GM18505 (cell line): Measurements from ENCODE around the gene ORM1.
"Not testable (repeated sequence)": the region's sequence is repeated elsewhere in the genome, so short reads cannot be mapped to it uniquely, and the experiment has no call there.

ENCODE experiments used
- ATAC-seq: cut with Tn5 transposase; IDR thresholded peaks from one replicate; pipeline ENCODE4 v1.9.1; 2021; ENCODE audit not compliant: unreplicated experiment
- POLR2A ChIP-seq: IDR thresholded peaks from 4 replicates; pipeline ENCODE4 v1.6.1; 2011; ENCODE audit warnings: borderline replicate concordance; ENCODE audit not compliant: insufficient read depth, insufficient read length; ENCODE audit errors: extremely low read depth

ORM1 gene

DNA sequence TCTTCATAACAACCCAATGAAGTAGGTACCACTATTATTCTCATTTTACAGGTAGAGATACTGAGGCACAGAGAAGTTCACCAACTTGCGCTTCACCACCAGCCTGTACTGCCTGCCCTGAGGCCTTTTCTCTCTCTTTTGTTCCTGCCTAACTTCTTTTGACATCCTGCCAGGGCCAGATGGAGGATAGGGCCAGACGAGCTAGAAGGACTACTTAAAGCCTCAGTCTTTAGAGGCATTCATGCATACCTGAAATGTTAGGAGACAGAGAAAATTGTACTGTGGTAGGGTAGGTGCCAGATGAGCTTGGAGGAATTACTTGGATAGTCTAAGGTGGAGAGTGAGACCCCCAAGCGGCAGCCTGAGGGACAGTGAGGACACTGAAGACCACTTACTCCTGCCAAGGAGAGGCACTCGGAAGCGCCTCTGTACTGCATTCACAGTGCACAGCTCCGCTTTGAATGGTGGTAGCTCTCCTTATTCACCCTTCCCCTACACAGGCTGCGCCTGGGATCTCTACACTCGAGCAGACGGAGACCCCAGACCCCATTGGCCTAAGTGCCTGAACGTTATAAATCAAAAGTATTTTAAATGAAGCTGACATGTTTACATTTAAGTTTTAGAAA lies 6.2 kb upstream of the ORM1 start:
- ATAC-seq: no peak
- no peak for TF ChIP-seq POLR2A

GRCh38 chr9:114317665-114318357 lies 5.1 kb upstream of the ORM1 start:
- no peak for TF ChIP-seq POLR2A
- no peak for ATAC-seq

- ATAC-seq: no peak
- no peak for TF ChIP-seq POLR2A
Measured at GRCh38 chr9:114318416-114318815, 4.5 kb upstream of the ORM1 start.

DNA sequence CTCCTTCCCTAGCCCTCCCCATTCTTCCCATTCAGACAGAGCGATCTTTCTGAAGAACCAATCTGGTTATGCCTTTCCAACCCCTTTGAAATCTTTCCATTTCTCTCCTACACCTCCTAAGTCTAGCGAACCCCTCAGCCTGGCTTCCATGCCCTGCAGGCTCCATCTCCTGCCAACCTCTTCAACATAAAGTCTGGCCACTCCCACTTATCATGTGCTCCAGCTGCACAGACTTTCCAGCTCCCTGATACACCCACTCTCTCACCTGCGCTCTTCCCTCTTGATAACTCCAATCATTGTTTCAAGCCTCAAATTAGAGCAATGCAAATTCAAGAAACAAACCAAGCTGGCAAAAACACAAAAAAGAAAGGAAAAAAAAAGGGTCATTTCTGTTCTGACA lies 3.8 kb upstream of the ORM1 start:
- TF ChIP-seq POLR2A: no peak

GRCh38 chr9:114320710-114321109 lies 2.2 kb upstream of the ORM1 start:
- ATAC-seq: not testable (repeated sequence)

More for the DNA sequence above, 3.8 kb upstream of the ORM1 start:
- ATAC-seq: no peak

GRCh38 chr9:114321759-114322158 lies 1.1 kb upstream of the ORM1 start:
- ATAC-seq: no peak
- TF ChIP-seq POLR2A: no peak

GRCh38 chr9:114322160-114322818 lies 609 bp upstream of the ORM1 start:
- ATAC-seq: not testable (repeated sequence)

DNA sequence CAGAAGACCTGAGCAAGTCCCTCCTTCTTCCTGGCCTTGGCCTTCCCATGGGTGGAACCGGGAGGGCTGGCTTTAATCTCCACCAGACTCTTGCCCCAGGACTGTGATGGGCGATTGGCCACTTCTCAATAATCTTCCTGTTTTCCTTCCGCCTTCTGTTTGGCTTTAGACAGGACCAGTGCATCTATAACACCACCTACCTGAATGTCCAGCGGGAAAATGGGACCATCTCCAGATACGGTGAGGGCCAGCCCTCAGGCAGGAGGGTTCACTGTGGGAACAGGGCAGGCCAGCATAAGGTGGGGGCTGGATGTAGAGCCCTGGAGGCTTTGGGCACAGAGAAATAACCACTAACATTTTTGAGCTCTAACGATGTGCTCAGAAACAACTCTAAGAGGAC lies 951 bp downstream of the ORM1 start:
- not testable (repeated sequence) for ATAC-seq

DNA sequence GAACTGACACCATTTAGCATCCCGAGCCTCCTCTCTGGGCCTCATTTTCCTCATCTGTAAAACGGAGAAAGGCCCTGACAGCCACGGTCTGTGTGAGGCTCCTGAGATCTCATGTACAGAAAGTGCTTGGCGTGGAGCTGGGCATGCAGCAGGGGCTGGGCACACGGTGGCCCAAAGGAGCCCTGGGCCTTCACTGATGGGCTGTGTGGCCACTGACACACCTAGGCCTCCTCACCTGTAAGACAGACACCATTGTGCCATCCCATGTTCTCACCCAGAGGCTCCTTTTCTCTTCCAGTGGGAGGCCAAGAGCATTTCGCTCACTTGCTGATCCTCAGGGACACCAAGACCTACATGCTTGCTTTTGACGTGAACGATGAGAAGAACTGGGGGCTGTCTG lies 1.6 kb downstream of the ORM1 start:
- no peak for TF ChIP-seq POLR2A
- no peak for ATAC-seq

DNA sequence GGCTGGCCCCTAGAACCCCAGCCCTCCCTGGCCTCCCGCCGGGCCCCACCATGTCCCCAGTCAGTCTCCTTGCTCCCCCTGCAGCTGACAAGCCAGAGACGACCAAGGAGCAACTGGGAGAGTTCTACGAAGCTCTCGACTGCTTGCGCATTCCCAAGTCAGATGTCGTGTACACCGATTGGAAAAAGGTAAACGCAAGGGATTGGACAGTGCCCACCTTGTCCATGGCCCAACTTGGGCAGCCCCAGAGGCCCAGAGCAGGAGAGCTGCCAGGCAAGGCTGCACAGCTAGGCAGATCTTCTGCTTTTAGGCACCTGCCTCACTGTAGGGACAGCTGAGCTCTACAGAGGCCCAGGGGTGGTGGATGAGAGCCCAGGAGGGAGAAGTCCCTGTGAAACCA lies 2.1 kb downstream of the ORM1 start:
- ATAC-seq: not testable (repeated sequence)

DNA sequence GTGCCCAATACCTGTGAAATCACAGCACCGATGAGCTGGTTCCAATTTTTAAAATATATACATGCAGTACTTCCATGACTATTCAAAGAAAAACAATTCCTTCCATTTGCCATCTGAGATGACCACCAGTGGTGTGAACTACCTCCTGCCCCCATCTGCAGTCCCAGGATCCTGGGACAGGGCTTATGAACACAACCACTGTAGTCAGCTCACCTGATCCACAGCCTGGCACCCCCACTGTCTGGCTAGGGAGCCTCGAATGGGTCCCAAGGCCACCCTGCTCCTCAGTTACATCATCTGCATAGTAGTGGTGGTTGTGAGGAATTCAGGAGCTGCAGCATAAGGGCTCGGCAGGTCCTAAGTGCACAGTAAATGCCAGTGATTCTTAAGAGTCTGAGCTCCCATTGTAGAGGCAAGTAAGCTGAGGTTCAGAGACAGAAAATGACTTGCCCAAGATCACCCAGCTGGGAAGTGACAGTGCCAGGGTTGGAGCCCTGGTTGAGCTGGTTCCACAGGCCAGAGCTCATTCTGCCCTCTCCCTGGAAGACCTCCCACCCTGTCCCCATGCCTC lies 2.9 kb downstream of the ORM1 start:
- not testable (repeated sequence) for ATAC-seq

DNA sequence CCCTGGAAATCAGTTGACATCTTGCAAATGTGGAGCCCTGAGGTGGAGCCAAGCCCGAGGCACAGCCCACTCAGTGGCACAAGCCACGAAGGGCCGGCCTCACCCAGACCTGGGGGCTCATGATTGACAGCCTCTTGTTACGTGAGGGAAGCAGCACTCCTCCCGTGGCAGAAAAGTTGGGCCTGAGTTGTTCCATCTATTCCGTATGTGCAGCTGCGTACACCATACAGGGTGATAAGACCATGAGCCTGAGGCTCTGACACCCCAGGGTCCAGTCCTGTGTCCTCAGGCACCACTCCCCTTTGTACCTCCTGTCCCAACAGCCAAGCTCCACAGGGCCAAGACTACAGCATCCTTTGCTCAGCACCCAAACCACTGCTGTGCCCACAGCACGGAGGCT lies 4.9 kb downstream of the ORM1 start:
- no peak for TF ChIP-seq POLR2A
- no peak for ATAC-seq

- ATAC-seq: not testable (repeated sequence)
Measured at GRCh38 chr9:114328357-114328820, 5.5 kb downstream of the ORM1 start.

DNA sequence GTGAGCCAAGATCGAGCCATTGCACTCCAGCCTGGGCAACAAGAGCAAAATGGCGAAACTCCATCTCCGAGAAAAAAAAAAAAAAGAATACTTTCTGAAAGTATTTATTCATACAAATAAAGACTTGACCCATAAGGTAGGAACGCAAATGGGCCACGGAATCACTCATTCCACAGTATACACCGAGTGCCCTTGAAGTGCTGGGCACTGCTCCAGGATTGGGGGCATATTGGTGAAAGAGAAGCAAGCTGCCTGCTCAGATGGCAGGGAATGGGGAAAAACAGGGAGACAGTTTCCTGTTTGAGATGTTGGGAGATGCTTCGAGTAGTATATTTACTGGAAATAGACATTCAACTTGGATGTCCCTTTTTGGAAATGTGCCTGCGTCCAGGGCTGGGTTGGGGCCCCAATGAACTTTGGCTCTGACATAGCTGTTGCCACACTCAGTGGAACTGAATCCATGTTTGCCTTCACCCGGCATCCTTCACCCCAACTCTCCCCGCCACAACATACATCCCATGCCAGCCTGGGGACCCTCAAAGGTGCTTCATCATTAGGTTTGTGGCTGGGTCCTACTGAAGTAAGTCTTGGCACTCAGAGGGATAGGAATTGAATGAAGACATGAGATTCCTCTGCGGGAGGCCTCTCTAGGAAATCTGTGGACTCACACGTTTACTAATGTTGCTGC lies 6.2 kb downstream of the ORM1 start:
- not testable (repeated sequence) for ATAC-seq

DNA sequence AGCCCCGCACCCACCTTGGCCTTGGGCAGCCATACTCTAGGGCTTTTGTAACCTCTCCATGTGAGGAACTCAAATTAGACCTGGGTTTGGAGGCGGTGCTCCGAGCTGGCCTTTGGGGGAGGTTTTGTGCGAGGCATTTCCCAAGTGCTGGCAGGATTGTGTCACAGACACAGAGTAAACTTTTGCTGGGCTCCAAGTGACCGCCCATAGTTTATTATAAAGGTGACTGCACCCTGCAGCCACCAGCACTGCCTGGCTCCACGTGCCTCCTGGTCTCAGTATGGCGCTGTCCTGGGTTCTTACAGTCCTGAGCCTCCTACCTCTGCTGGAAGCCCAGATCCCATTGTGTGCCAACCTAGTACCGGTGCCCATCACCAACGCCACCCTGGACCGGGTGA lies 6.7 kb downstream of the ORM1 start, which contains the start of gene ORM2:
TSS of gene ORM2 (plus strand) at position 245 of the 398 bp plus-strand sequence. CDS start at position 281, 36 bp downstream.
- ATAC-seq: not testable (repeated sequence)
